ENCODE data around the gene SNCG.

The SNCG gene

DNA sequence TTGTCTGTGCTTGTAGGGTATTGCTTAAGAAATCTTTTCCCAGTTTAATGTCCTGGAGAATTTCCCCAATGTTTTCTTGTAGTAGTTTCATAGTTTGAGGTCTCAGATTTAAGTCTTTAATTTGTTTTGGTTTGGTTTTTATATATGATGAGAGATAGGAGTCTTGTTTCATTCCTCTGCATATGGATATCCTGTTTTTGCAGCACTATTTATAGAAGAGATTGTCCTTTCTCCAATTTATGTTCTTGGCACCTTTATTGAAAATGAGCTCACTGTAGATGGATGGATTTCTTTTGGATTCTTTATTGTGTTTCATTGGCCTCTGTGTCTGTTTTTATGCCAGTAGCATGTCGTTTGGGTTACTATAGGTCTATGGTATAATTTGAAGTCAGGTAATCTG lies 30.1 kb downstream of the SNCG start:
- TF ChIP-seq TCF12 (IDR thresholded peaks at IDR 0.05; ENCODE audit: low read depth): no peak
- no peak for TF ChIP-seq EGR1 (IDR thresholded peaks at IDR 0.05)
- TF ChIP-seq, protein P1, sequence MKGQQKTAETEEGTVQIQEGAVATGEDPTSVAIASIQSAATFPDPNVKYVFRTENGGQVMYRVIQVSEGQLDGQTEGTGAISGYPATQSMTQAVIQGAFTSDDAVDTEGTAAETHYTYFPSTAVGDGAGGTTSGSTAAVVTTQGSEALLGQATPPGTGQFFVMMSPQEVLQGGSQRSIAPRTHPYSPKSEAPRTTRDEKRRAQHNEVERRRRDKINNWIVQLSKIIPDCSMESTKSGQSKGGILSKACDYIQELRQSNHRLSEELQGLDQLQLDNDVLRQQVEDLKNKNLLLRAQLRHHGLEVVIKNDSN (IDR thresholded peaks at IDR 0.05): no peak
- no peak for TF ChIP-seq ZBTB7A (IDR thresholded peaks at IDR 0.05; ENCODE audit: low read depth)
- TF ChIP-seq TAF1 (IDR thresholded peaks at IDR 0.05; ENCODE audit: low read depth): no peak
- no peak for TF ChIP-seq YY1 (IDR thresholded peaks at IDR 0.05; ENCODE audit: low read depth)
- TF ChIP-seq RAD21 (IDR thresholded peaks at IDR 0.05; ENCODE audit: low read depth): no peak
- no peak for TF ChIP-seq TEAD4 (IDR thresholded peaks at IDR 0.05)
- TF ChIP-seq CEBPB (IDR thresholded peaks at IDR 0.05): no peak
- TF ChIP-seq CREB1 (IDR thresholded peaks at IDR 0.05; ENCODE audit: low read depth): no peak
- TF ChIP-seq EP300 (IDR thresholded peaks at IDR 0.05; ENCODE audit: borderline replicate concordance): no peak
- TF ChIP-seq, protein P2, sequence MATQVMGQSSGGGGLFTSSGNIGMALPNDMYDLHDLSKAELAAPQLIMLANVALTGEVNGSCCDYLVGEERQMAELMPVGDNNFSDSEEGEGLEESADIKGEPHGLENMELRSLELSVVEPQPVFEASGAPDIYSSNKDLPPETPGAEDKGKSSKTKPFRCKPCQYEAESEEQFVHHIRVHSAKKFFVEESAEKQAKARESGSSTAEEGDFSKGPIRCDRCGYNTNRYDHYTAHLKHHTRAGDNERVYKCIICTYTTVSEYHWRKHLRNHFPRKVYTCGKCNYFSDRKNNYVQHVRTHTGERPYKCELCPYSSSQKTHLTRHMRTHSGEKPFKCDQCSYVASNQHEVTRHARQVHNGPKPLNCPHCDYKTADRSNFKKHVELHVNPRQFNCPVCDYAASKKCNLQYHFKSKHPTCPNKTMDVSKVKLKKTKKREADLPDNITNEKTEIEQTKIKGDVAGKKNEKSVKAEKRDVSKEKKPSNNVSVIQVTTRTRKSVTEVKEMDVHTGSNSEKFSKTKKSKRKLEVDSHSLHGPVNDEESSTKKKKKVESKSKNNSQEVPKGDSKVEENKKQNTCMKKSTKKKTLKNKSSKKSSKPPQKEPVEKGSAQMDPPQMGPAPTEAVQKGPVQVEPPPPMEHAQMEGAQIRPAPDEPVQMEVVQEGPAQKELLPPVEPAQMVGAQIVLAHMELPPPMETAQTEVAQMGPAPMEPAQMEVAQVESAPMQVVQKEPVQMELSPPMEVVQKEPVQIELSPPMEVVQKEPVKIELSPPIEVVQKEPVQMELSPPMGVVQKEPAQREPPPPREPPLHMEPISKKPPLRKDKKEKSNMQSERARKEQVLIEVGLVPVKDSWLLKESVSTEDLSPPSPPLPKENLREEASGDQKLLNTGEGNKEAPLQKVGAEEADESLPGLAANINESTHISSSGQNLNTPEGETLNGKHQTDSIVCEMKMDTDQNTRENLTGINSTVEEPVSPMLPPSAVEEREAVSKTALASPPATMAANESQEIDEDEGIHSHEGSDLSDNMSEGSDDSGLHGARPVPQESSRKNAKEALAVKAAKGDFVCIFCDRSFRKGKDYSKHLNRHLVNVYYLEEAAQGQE (IDR thresholded peaks at IDR 0.05; ENCODE audit: low read depth): no peak
- TF ChIP-seq, protein P3, sequence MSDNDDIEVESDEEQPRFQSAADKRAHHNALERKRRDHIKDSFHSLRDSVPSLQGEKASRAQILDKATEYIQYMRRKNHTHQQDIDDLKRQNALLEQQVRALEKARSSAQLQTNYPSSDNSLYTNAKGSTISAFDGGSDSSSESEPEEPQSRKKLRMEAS (IDR thresholded peaks at IDR 0.05): no peak
- TF ChIP-seq FOXM1 (IDR thresholded peaks at IDR 0.05; ENCODE audit: borderline replicate concordance, low read depth): no peak
- TF ChIP-seq NFIC (IDR thresholded peaks at IDR 0.05): no peak

DNA sequence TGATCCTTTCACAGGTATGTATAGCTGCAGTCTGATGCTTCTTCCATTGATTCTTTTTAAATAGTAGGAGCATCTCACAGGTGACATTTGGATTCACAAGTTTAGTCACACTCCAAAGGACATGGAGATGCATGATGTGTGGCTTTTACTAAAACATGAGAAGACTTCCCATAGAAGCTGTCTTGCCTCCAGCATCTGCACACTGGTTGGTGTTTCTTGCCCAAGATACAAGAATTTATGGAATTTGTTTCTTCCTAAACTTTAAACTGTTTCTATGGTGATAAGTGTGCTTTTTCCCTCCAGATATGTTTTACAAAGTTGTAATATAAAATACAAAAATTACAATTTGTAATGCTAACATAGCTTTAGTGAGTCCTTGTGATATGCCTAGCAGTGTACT lies 34.1 kb downstream of the SNCG start:
- TF ChIP-seq TAF1 (IDR thresholded peaks at IDR 0.05; ENCODE audit: low read depth) (no peak), CEBPB (IDR thresholded peaks at IDR 0.05) (no peak), NFIC (IDR thresholded peaks at IDR 0.05) (no peak), FOXM1 (IDR thresholded peaks at IDR 0.05; ENCODE audit: borderline replicate concordance, low read depth) (no peak), YY1 (IDR thresholded peaks at IDR 0.05; ENCODE audit: low read depth) (no peak), RAD21 (IDR thresholded peaks at IDR 0.05; ENCODE audit: low read depth) (no peak), TCF12 (IDR thresholded peaks at IDR 0.05; ENCODE audit: low read depth) (no peak), CREB1 (IDR thresholded peaks at IDR 0.05; ENCODE audit: low read depth) (no peak), EP300 (IDR thresholded peaks at IDR 0.05; ENCODE audit: borderline replicate concordance) (no peak), EGR1 (IDR thresholded peaks at IDR 0.05) (no peak), ZBTB7A (IDR thresholded peaks at IDR 0.05; ENCODE audit: low read depth) (no peak)
- TF ChIP-seq, protein P2 (IDR thresholded peaks at IDR 0.05; ENCODE audit: low read depth): no peak
- TF ChIP-seq, protein P3 (IDR thresholded peaks at IDR 0.05): no peak
- TF ChIP-seq, protein P1 (IDR thresholded peaks at IDR 0.05): no peak

DNA sequence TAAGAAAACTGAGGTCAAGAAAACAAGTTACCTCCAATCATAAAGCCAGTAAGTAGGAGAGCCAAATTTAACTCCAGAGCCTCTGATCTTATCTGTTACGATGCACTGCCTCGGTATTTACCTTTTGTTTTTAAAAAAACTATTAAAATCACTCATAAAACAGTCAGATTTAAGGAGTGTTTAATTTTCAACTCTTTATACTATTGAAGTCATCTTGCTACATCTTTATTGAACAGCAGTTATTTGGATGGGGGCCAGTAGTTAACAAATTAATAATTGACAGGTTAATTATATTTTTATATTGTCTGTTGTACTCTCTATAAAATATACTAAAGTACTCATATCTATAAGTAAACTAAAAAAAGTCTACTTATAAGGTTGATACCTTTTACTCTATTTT lies 34.5 kb downstream of the SNCG start:
- TF ChIP-seq, protein P1 (IDR thresholded peaks at IDR 0.05): no peak
- TF ChIP-seq, protein P2 (IDR thresholded peaks at IDR 0.05; ENCODE audit: low read depth): no peak
- no peak for TF ChIP-seq CREB1 (IDR thresholded peaks at IDR 0.05; ENCODE audit: low read depth)
- TF ChIP-seq TEAD4 (IDR thresholded peaks at IDR 0.05): no peak
- TF ChIP-seq FOXM1 (IDR thresholded peaks at IDR 0.05; ENCODE audit: borderline replicate concordance, low read depth): no peak
- no peak for TF ChIP-seq TCF12 (IDR thresholded peaks at IDR 0.05; ENCODE audit: low read depth)
- no peak for TF ChIP-seq EP300 (IDR thresholded peaks at IDR 0.05; ENCODE audit: borderline replicate concordance)
- TF ChIP-seq, protein P3 (IDR thresholded peaks at IDR 0.05): no peak

DNA sequence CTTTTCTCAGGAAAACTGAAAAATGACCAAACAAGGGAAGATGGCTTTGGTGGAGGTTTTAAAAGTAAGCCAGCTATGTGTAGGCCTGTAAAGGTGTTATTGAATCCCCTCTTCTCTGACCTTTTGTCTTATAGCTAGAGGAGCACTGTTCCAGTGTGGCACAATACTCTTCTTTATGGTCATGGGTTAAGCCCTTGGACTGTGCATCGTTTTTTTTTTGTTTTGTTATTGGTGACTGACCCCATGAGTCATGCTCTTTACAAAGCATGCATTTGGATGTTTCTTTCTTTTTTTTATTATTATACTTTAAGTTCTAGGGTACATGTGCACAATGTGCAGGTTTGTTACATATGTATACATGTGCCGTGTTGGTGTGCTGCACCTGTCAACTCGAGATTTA lies 42.1 kb downstream of the SNCG start:
- TF ChIP-seq, protein P2 (IDR thresholded peaks at IDR 0.05; ENCODE audit: low read depth): no peak
- TF ChIP-seq EGR1 (IDR thresholded peaks at IDR 0.05) (no peak), ZBTB7A (IDR thresholded peaks at IDR 0.05; ENCODE audit: low read depth) (no peak), TEAD4 (IDR thresholded peaks at IDR 0.05) (no peak), RAD21 (IDR thresholded peaks at IDR 0.05; ENCODE audit: low read depth) (no peak), CREB1 (IDR thresholded peaks at IDR 0.05; ENCODE audit: low read depth) (no peak), FOXM1 (IDR thresholded peaks at IDR 0.05; ENCODE audit: borderline replicate concordance, low read depth) (no peak), NFIC (IDR thresholded peaks at IDR 0.05) (no peak), EP300 (IDR thresholded peaks at IDR 0.05; ENCODE audit: borderline replicate concordance) (no peak), TCF12 (IDR thresholded peaks at IDR 0.05; ENCODE audit: low read depth) (no peak), YY1 (IDR thresholded peaks at IDR 0.05; ENCODE audit: low read depth) (no peak), TAF1 (IDR thresholded peaks at IDR 0.05; ENCODE audit: low read depth) (no peak), CEBPB (IDR thresholded peaks at IDR 0.05) (no peak)
- TF ChIP-seq, protein P3 (IDR thresholded peaks at IDR 0.05): no peak
- TF ChIP-seq, protein P1 (IDR thresholded peaks at IDR 0.05): no peak

Measured in Ishikawa (cell line).